IPS-15b (cell line): Measurements from ENCODE around the gene VPS18.

ENCODE experiments used
- H3K27me3 ChIP-seq: one replicate; pipeline ENCODE4 v1.6.1; 2013; ENCODE audit warnings: low read length; ENCODE audit not compliant: control insufficient read depth, insufficient read depth
- H3K36me3 ChIP-seq: one replicate; pipeline ENCODE4 v1.6.1; 2013; ENCODE audit warnings: low read length; ENCODE audit not compliant: control insufficient read depth, insufficient read depth
- H3K4me1 ChIP-seq: one replicate; pipeline ENCODE4 v1.6.1; 2013; ENCODE audit warnings: mild to moderate bottlenecking, low read length; ENCODE audit not compliant: control insufficient read depth, insufficient read depth
- H3K4me3 ChIP-seq: one replicate; pipeline ENCODE4 v1.5.1; 2013; ENCODE audit warnings: low read depth, low read length
- H3K9ac ChIP-seq: one replicate; pipeline ENCODE4 v1.6.1; 2013; ENCODE audit warnings: low read depth, mild to moderate bottlenecking, low read length
- H3K9me3 ChIP-seq: one replicate; pipeline ENCODE4 v1.6.1; 2013; ENCODE audit warnings: mild to moderate bottlenecking, low read length; ENCODE audit not compliant: control insufficient read depth, insufficient read depth

VPS18 gene

GRCh38 chr15:40892447-40893012, 1.7 kb upstream of the VPS18 start:
- Histone ChIP-seq H3K9me3 (no peaks in the 10 kb centered on the region), H3K4me3 (no peak overlapping the region), H3K4me1 (peaks cover 3% of the 10 kb centered on the region), H3K27me3 (peaks cover 10% of the 10 kb centered on the region), H3K9ac (no peak overlapping the region), H3K36me3 (peaks cover 11% of the 10 kb centered on the region)

GRCh38 chr15:40893019-40893670, 1.1 kb upstream of the VPS18 start:
- Histone ChIP-seq H3K9ac (no peak overlapping the region), H3K4me1 (peaks cover 3% of the 10 kb centered on the region), H3K9me3 (no peaks in the 10 kb centered on the region), H3K27me3 (peaks cover 10% of the 10 kb centered on the region), H3K36me3 (peaks cover 11% of the 10 kb centered on the region), H3K4me3 (peak overlapping the region; percentile 52)

GRCh38 chr15:40894681-40895448, 615 bp downstream of the VPS18 start:
- peaks cover 24% of the 10 kb centered on the region for H3K36me3 ChIP-seq
- H3K9ac ChIP-seq = peak overlapping the region; percentile 91
- H3K4me3 ChIP-seq = peak overlapping the region; percentile 96
- no peaks in the 10 kb centered on the region for H3K9me3 ChIP-seq
- peaks cover 10% of the 10 kb centered on the region for H3K27me3 ChIP-seq
- peaks cover 3% of the 10 kb centered on the region for H3K4me1 ChIP-seq

GRCh38 chr15:40899536-40900207, 5.4 kb downstream of the VPS18 start:
- H3K4me3 ChIP-seq = no peak overlapping the region
- no peaks in the 10 kb centered on the region for H3K27me3 ChIP-seq
- no peaks in the 10 kb centered on the region for H3K9me3 ChIP-seq
- peaks cover 54% of the 10 kb centered on the region for H3K36me3 ChIP-seq
- no peak overlapping the region for H3K9ac ChIP-seq
- H3K4me1 ChIP-seq = no peaks in the 10 kb centered on the region

GRCh38 chr15:40900256-40901052, 6.2 kb downstream of the VPS18 start:
- Histone ChIP-seq H3K27me3 (no peaks in the 10 kb centered on the region), H3K4me1 (peaks cover under 1% of the 10 kb centered on the region), H3K4me3 (no peak overlapping the region), H3K9me3 (no peaks in the 10 kb centered on the region), H3K9ac (no peak overlapping the region), H3K36me3 (peaks cover 55% of the 10 kb centered on the region)

GRCh38 chr15:40901053-40901443, 6.8 kb downstream of the VPS18 start:
- Histone ChIP-seq H3K4me3 (no peak overlapping the region), H3K9ac (no peak overlapping the region), H3K27me3 (no peaks in the 10 kb centered on the region), H3K4me1 (peaks cover 5% of the 10 kb centered on the region), H3K9me3 (no peaks in the 10 kb centered on the region), H3K36me3 (peaks cover 57% of the 10 kb centered on the region)

GRCh38 chr15:40902605-40903561, 8.6 kb downstream of the VPS18 start:
- peaks cover 52% of the 10 kb centered on the region for H3K36me3 ChIP-seq
- no peaks in the 10 kb centered on the region for H3K27me3 ChIP-seq
- H3K9me3 ChIP-seq = no peaks in the 10 kb centered on the region
- no peak overlapping the region for H3K9ac ChIP-seq
- peaks cover 5% of the 10 kb centered on the region for H3K4me1 ChIP-seq
- no peak overlapping the region for H3K4me3 ChIP-seq

- peaks cover 40% of the 10 kb centered on the region for H3K36me3 ChIP-seq
- peaks cover 5% of the 10 kb centered on the region for H3K4me1 ChIP-seq
- no peaks in the 10 kb centered on the region for H3K27me3 ChIP-seq
- H3K4me3 ChIP-seq = no peak overlapping the region
- no peak overlapping the region for H3K9ac ChIP-seq
- no peaks in the 10 kb centered on the region for H3K9me3 ChIP-seq
Observed at GRCh38 chr15:40904552-40905201, 10.4 kb downstream of the VPS18 start.

- Histone ChIP-seq H3K4me1 (peaks cover 8% of the 10 kb centered on the region), H3K9ac (peak overlapping the region; percentile 5), H3K4me3 (peak overlapping the region; percentile 66)
Observed at GRCh38 chr15:40906091-40906990, 12.1 kb downstream of the VPS18 start.

More at GRCh38 chr15:40906091-40906990, 12.1 kb downstream of the VPS18 start:
- H3K27me3 ChIP-seq = no peaks in the 10 kb centered on the region
- H3K9me3 ChIP-seq = no peaks in the 10 kb centered on the region
- peaks cover 27% of the 10 kb centered on the region for H3K36me3 ChIP-seq
